HL-60 (cell line): ENCODE measurements around the gene GNAS.
A peak's percentile ranks its signal among the peaks of the same experiment; 100 is the strongest.

Source experiments
- CTCF ChIP-seq: IDR thresholded peaks from one replicate; pipeline ENCODE4 v1.5.1; 2011; ENCODE audit warnings: low read length, control low read depth, inconsistent platforms; ENCODE audit not compliant: insufficient read depth
- GABPA ChIP-seq: IDR thresholded peaks from 2 replicates; pipeline ENCODE4 v1.6.1; 2012; ENCODE audit warnings: low read depth
- POLR2AphosphoS5 ChIP-seq: IDR thresholded peaks from 2 replicates; pipeline ENCODE4 v1.6.1; 2012; ENCODE audit warnings: low read depth
- REST ChIP-seq: IDR thresholded peaks from 2 replicates; pipeline ENCODE4 v1.6.1; 2012; ENCODE audit warnings: low read depth; ENCODE audit not compliant: insufficient replicate concordance
- SPI1 ChIP-seq: IDR thresholded peaks from 2 replicates; pipeline ENCODE4 v1.6.1; 2012; ENCODE audit warnings: low read depth, mild to moderate bottlenecking, borderline replicate concordance

GRCh38 chr20:58868795-58869194 lies 16.3 kb downstream of the GNAS start:
- TF ChIP-seq CTCF = peak; percentile 5
- no peak for TF ChIP-seq REST
- no peak for TF ChIP-seq POLR2AphosphoS5
- no peak for TF ChIP-seq GABPA
- TF ChIP-seq SPI1 = no peak
